Activated CD4-positive, CD25-positive, alpha-beta regulatory T cell treated with anti-CD3 and anti-CD28 coated beads, Interleukin-2, amount 50 U/mL, for 24 hours (primary cell): ENCODE data around the gene SRGAP1.
"Not testable (repeated sequence)": the region's sequence is repeated elsewhere in the genome, so short reads cannot be mapped to it uniquely, and the experiment has no call there.

ENCODE experiments used
- ATAC-seq, 2 donors: fragments of 150-1000 bp; cut with Tn5 transposase; one replicate each; pipeline ENCODE4 v1.10.0; 2021; ENCODE audit warnings: mild to moderate bottlenecking in 1 of 2, moderate library complexity in 1 of 2

Gene SRGAP1

GRCh38 chr12:63874897-63875480 is 30.5 kb downstream of the SRGAP1 start:
- ATAC-seq: no peak

GRCh38 chr12:63875703-63876102 is 31.2 kb downstream of the SRGAP1 start:
- no peak for ATAC-seq

GRCh38 chr12:63876980-63877379 is 32.5 kb downstream of the SRGAP1 start:
- no peak for ATAC-seq

GRCh38 chr12:63877693-63878092 is 33.2 kb downstream of the SRGAP1 start:
- ATAC-seq: no peak

GRCh38 chr12:63880235-63880634 is 35.7 kb downstream of the SRGAP1 start:
- not testable (repeated sequence) for ATAC-seq

GRCh38 chr12:63880742-63881263 is 36.3 kb downstream of the SRGAP1 start:
- no peak for ATAC-seq

GRCh38 chr12:63882844-63883243 is 38.3 kb downstream of the SRGAP1 start:
- no peak for ATAC-seq

- ATAC-seq: no peak
Observed at GRCh38 chr12:63885401-63885800, 40.9 kb downstream of the SRGAP1 start.

- no peak for ATAC-seq
Observed at GRCh38 chr12:63888908-63889635, 44.6 kb downstream of the SRGAP1 start.

- ATAC-seq: no peak
Observed at GRCh38 chr12:63889721-63890509, 45.4 kb downstream of the SRGAP1 start.

- ATAC-seq: no peak
Observed at GRCh38 chr12:63893170-63893569, 48.7 kb downstream of the SRGAP1 start.

GRCh38 chr12:63894132-63894531 is 49.6 kb downstream of the SRGAP1 start:
- ATAC-seq: no peak

GRCh38 chr12:63895841-63896240 is 51.3 kb downstream of the SRGAP1 start:
- ATAC-seq: no peak

GRCh38 chr12:63897931-63898330 is 53.4 kb downstream of the SRGAP1 start:
- no peak for ATAC-seq

- ATAC-seq: no peak
Observed at GRCh38 chr12:63898764-63899337, 54.4 kb downstream of the SRGAP1 start.

GRCh38 chr12:63899396-63899795 is 54.9 kb downstream of the SRGAP1 start:
- ATAC-seq: no peak

GRCh38 chr12:63900922-63901793 is 56.7 kb downstream of the SRGAP1 start:
- ATAC-seq: no peak

- no peak for ATAC-seq
Observed at GRCh38 chr12:63904653-63905052, 60.2 kb downstream of the SRGAP1 start.

GRCh38 chr12:63905544-63905943 is 61.0 kb downstream of the SRGAP1 start:
- no peak for ATAC-seq

GRCh38 chr12:63906876-63907275 is 62.4 kb downstream of the SRGAP1 start:
- ATAC-seq: no peak

- no peak for ATAC-seq
Observed at GRCh38 chr12:63907561-63907960, 63.1 kb downstream of the SRGAP1 start.

- ATAC-seq: no peak
Observed at GRCh38 chr12:63909746-63910145, 65.2 kb downstream of the SRGAP1 start.
